ENCODE results near the gene PNMA6E.

Gene PNMA6E

GRCh38 chrX:153401133-153401764 is at the start of gene PNMA6E:
PNMA6E (minus strand) TSS chrX:153401350; CDS start chrX:153398849, 2,501 bp downstream.
- TF ChIP-seq CTCF (IDR thresholded peaks at IDR 0.05; ENCODE audit: low read depth, low read length): no peak
- H3K4me3 ChIP-seq (ENCODE audit: low read depth, low read length): no peak within 1 kb of the TSS

DNA sequence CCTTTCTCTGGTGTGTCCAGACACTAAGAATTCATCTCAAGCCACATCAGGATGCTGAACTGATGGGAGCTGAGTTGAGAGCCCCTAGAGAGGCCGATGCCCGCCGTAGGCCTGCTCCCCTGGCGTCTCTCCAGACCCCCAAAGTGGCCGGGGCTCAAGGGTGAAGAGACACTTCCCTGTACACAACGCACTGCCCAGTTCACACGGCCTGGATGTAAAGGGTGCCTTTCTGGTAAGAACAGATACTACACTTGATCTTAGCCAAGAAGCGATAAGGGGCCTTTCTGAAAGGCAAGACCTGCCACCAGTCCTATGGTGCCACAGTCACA is 49.8 kb upstream of the PNMA6E start:
- no peak overlapping the region for H3K4me3 ChIP-seq (ENCODE audit: low read depth, low read length)
- TF ChIP-seq CTCF (IDR thresholded peaks at IDR 0.05; ENCODE audit: low read depth, low read length): no peak

GRCh38 chrX:153450114-153450948 is 49.2 kb upstream of the PNMA6E start:
- no peak overlapping the region for H3K4me3 ChIP-seq (ENCODE audit: low read depth, low read length)
- no peak for TF ChIP-seq CTCF (IDR thresholded peaks at IDR 0.05; ENCODE audit: low read depth, low read length)

- TF ChIP-seq CTCF (IDR thresholded peaks at IDR 0.05; ENCODE audit: low read depth, low read length): no peak
- no peak overlapping the region for H3K4me3 ChIP-seq (ENCODE audit: low read depth, low read length)
Observed at GRCh38 chrX:153449368-153450113, 48.4 kb upstream of the PNMA6E start.

DNA sequence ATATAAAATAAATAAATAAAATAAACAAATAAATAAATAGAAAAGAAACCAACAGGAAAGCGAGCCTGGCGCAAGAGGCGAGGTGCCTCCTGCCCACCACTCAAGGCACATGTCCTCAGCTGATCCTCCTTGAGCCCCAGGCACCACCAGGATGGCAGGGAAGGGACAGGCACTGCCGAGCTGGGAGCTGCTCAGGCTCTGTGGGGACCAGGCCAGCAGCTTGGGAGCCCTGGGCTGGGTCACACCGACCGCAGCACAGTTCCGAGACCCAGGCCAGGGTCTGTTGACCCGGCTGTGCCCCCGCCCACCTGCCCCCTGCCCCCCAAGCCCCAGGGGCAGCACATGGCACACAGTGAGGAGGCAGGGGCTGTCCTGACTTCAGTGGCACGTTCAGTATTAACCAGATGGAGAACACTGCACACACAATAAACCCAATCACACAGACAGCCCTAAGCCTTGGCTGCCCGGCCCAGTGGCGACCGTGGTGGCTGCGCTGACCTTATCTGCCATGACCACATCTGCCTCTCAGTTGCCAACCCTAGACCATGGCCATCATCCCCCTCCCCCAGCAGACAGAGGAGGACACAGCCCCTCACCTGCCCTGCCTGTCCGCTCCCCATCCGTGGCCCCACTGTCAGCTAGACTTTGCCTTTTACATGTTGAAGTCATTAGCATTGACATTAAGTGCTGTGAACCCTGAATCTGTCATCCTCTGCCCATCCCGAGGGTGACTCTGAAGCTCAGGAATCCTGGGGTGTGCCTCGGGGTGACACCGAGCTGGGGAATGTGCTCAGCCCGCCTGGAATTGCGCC is 47.6 kb upstream of the PNMA6E start:
- TF ChIP-seq CTCF (IDR thresholded peaks at IDR 0.05; ENCODE audit: low read depth, low read length): no peak
- H3K4me3 ChIP-seq (ENCODE audit: low read depth, low read length): no peak overlapping the region

DNA sequence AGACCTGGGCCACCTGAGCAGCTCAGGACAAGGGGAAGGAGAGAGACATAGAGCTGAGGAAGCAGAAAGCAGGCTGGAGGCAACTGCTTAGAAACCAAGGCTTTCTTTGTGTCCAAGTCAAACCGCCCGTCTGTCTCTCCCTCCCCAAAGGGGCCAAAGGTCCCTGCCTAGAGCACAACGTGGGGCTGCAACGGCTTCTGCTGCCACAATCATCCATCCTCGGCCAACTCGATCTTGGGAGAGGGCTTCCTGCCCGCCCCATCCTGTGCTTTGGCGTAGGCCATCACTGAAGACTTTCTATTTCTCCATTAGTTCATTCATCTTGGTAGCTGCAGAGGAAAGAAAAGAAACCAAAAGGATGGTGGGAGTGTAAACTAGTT is 46.4 kb upstream of the PNMA6E start:
- no peak for TF ChIP-seq CTCF (IDR thresholded peaks at IDR 0.05; ENCODE audit: low read depth, low read length)
- H3K4me3 ChIP-seq (ENCODE audit: low read depth, low read length): no peak overlapping the region

All from WI38 (cell line).